GM12878 (cell line): ENCODE measurements around the gene POLN. TPM values are rescaled to one million over a fixed set of nuclear protein-coding genes. Genes with fewer than 3 reads are reported as not detected.

Experiments
- ATAC-seq: fragments of 200-7000 bp; cut with Tn5 transposase; 3 replicates; pipeline ENCODE4 v1.9.1; 2020; ENCODE audit warnings: mild to moderate bottlenecking, moderate library complexity
- BruUV-seq: library from RNA; stranded (reverse); fragments of 400-500 nt; replicated peaks from 2 replicates; lab custom pipeline; 2021; lab: Mats Ljungman, UMichigan
- CTCF ChIA-PET: fragments of 300-600 bp; sonication (Branson Sonifier 250); formaldehyde crosslinking; extraction: SDS; loops from one replicate; lab custom pipeline; 2021; ENCODE audit warnings: inconsistent platforms; lab: Yijun Ruan, JAX
- POLR2A ChIA-PET: fragments of 350-600 bp; formaldehyde crosslinking; extraction: SDS; loops from one replicate; lab custom pipeline; 2021; ENCODE audit warnings: inconsistent platforms; lab: Charles Lee
- RAD21 ChIA-PET: fragments of 300-600 bp; sonication (Branson Sonifier 250); formaldehyde crosslinking; loops from one replicate; lab custom pipeline; 2023; ENCODE audit warnings: antibody characterized with exemption; ENCODE audit not compliant: unreplicated experiment; lab: Charles Lee
- SMC1A ChIA-PET: fragments of 300-600 bp; sonication (Branson Sonifier 250); formaldehyde crosslinking; loops from one replicate; lab custom pipeline; 2023; ENCODE audit not compliant: unreplicated experiment, uncharacterized antibody; lab: Charles Lee
- DNase-seq: peaks from one replicate; pipeline ENCODE4 v3.0.0-alpha.2; 2011; ENCODE audit warnings: low read depth, low spot score
- FAIRE-seq: peaks from 3 replicates; lab custom pipeline; 2011; peaks lifted over from hg19 to GRCh38; lab: Jason Lieb, UNC
- H2AFZ ChIP-seq: 2 replicates; pipeline ENCODE4 v1.6.0; 2011; ENCODE audit warnings: low read depth, low read length, control low read depth; ENCODE audit not compliant: control insufficient read depth
- H3K27ac ChIP-seq: 2 replicates; pipeline ENCODE4 v1.5.1; 2011; ENCODE audit warnings: control low read depth; ENCODE audit not compliant: control insufficient read depth, insufficient read depth
- H3K27me3 ChIP-seq, 2 experiments: replicated peaks in 1 of 2; 2 replicates each; pipeline versions ENCODE4 v1.6.0 to v1.6.1; 2011; ENCODE audit warnings: low read length in 1 of 2; ENCODE audit not compliant: control insufficient read depth in 2 of 2, insufficient read depth in 2 of 2
- H3K36me3 ChIP-seq, 2 experiments: 2 replicates each; pipeline ENCODE4 v1.5.1; 2011; ENCODE audit warnings: low read length in 1 of 2; ENCODE audit not compliant: control insufficient read depth in 2 of 2, insufficient read depth in 2 of 2
- H3K4me1 ChIP-seq: 2 replicates; pipeline ENCODE4 v1.6.1; 2011; ENCODE audit warnings: mild to moderate bottlenecking, low read length, moderate library complexity, mixed read lengths; ENCODE audit not compliant: control insufficient read depth, insufficient read depth
- H3K4me2 ChIP-seq: 2 replicates; pipeline ENCODE4 v1.6.0; 2011; ENCODE audit warnings: control low read depth; ENCODE audit not compliant: control insufficient read depth, insufficient read depth
- H3K4me3 ChIP-seq: fragments of 200-600 bp; sonication (generic); 2 replicates; pipeline ENCODE4 v1.5.1; 2016
- H3K79me2 ChIP-seq: 2 replicates; pipeline ENCODE4 v1.6.0; 2011; ENCODE audit warnings: low read length; ENCODE audit not compliant: control insufficient read depth, insufficient read depth
- H3K9ac ChIP-seq: 2 replicates; pipeline ENCODE4 v1.8.0; 2011; ENCODE audit warnings: low read length, control low read depth, mixed read lengths; ENCODE audit not compliant: control insufficient read depth, insufficient read depth
- H3K9me3 ChIP-seq: replicated peaks from 3 replicates; pipeline ENCODE4 v1.5.1; 2011; ENCODE audit warnings: mild to moderate bottlenecking, low read length; ENCODE audit not compliant: control insufficient read depth, insufficient read depth
- H4K20me1 ChIP-seq: 2 replicates; pipeline ENCODE4 v1.6.0; 2011; ENCODE audit not compliant: control insufficient read depth, insufficient read depth
- BMI1 ChIP-seq: fragments of 450-650 bp; IDR thresholded peaks from 2 replicates; pipeline ENCODE4 v1.6.1; 2016; ENCODE audit warnings: mild to moderate bottlenecking, moderate library complexity, borderline replicate concordance
- CUX1 ChIP-seq: IDR thresholded peaks from 2 replicates; pipeline ENCODE4 v1.6.1; 2012; ENCODE audit warnings: improper control_type of control experiment, low read depth, low read length; ENCODE audit not compliant: insufficient replicate concordance
- E4F1 ChIP-seq: fragments of 450-650 bp; IDR thresholded peaks from 2 replicates; pipeline ENCODE4 v1.6.1; 2018; ENCODE audit warnings: borderline replicate concordance, mild to moderate bottlenecking; ENCODE audit not compliant: partially characterized antibody
- HDAC2 ChIP-seq: fragments of 200-600 bp; sonication (generic); IDR thresholded peaks from 2 replicates; pipeline ENCODE4 v1.6.1; 2017
- HDAC6 ChIP-seq: fragments of 200-600 bp; sonication (generic); IDR thresholded peaks from one replicate; pipeline ENCODE4 v1.8.0; 2017; ENCODE audit warnings: antibody characterized with exemption; ENCODE audit not compliant: unreplicated experiment
- LARP7 ChIP-seq: fragments of 450-650 bp; IDR thresholded peaks from 2 replicates; pipeline ENCODE4 v1.6.1; 2017; ENCODE audit warnings: mild to moderate bottlenecking
- MLLT1 ChIP-seq: fragments of 450-650 bp; IDR thresholded peaks from 2 replicates; pipeline ENCODE4 v1.6.1; 2016; ENCODE audit warnings: mild to moderate bottlenecking
- MTA3 ChIP-seq: IDR thresholded peaks from 2 replicates; pipeline ENCODE4 v1.6.1; 2012; ENCODE audit warnings: low read length, inconsistent platforms, borderline replicate concordance
- NFYB ChIP-seq: IDR thresholded peaks from 2 replicates; pipeline ENCODE4 v1.6.1; 2011; ENCODE audit warnings: low read depth, mild to moderate bottlenecking, low read length, improper control_type of control experiment, moderate library complexity; ENCODE audit not compliant: insufficient read depth
- NR2F1 ChIP-seq: fragments of 450-650 bp; conservative IDR thresholded peaks from 2 replicates; pipeline ENCODE4 v1.6.1; 2017; ENCODE audit warnings: mild to moderate bottlenecking
- RUNX3 ChIP-seq: IDR thresholded peaks from 2 replicates; pipeline ENCODE4 v1.6.1; 2012; ENCODE audit warnings: low read length, inconsistent platforms
- WGBS: methylation state at CpG from one replicate; pipeline ENCODE4 v1.1.6; 2016; ENCODE audit warnings: low lambda C conversion rate; ENCODE audit not compliant: insufficient replicate concordance, insufficient coverage; ENCODE audit errors: missing lambda C conversion rate; 5-methylcytosine and 5-hydroxymethylcytosine counted together
- in situ Hi-C: fragments of 300-500 bp; cut with MboI; formaldehyde crosslinking; loops from 9 replicates; pipeline ENCODE4 v1.14.3; 2018; ENCODE audit warnings: mixed read lengths
- intact Hi-C: fragments of 100-400 bp; cut with micrococcal nuclease; formaldehyde crosslinking; loops from one replicate; pipeline ENCODE4 v1.14.2; 2022; ENCODE audit not compliant: unreplicated experiment
- polyA plus RNA-seq, 11 experiments: library from polyadenylated mRNA; depleted of rRNA in 4 of 11; unstranded in 6 of 11; stranded (reverse) in 5 of 11; fragments of >200 nt; fragmentation: Nextera tagmentation in 4 of 11; fragmentation: Illumina TruSeq in 1 of 11; extraction: Ambion mirVana in 4 of 11; extraction: Trizol in 1 of 11; gene quantifications; 1 replicate in 1 of 11; 2 replicates in 10 of 11; pipeline versions ENCODE4 v1.2.1 to v1.2.3, GENCODE V29; 2011 to 2016; ENCODE audit warnings: inconsistent platforms in 2 of 11, missing spikeins in 2 of 11, low read depth in 1 of 11
- total RNA-seq, 4 experiments: library from RNA; depleted of rRNA in 3 of 4; stranded (reverse); fragments of >200 nt in 3 of 4; fragmentation: Illumina TruSeq in 1 of 4; extraction: Trizol in 1 of 4; gene quantifications; 2 replicates each; pipeline versions ENCODE4 v1.2.1 to v1.2.3, GENCODE V29; 2013 to 2021

POLN gene
- total and polyA plus RNA-seq, 10 of the 15 experiments (the other 5 are each of a cell fraction or from before 2014, with no cell fraction given) = 0.09 to 2.0 (median 0.95) TPM; not detected in 1

- WGBS = 93% methylated on average over 1 of the region's 1 CpG
- DNase-seq (no peak), FAIRE-seq (no peak), ATAC-seq (no peak)
- H4K20me1 ChIP-seq = no peaks in the 10 kb centered on the region
- H2AFZ ChIP-seq = no peak overlapping the region
- H3K4me2 ChIP-seq = no peak overlapping the region
- RAD21 ChIA-PET = interaction anchor here (1.5 kb wide), 1 partner anchor 14 kb away, joined by 4 read pairs; no protein-coding TSS in a partner anchor
- no peak overlapping the region for H3K4me3 ChIP-seq
- intact Hi-C loops (no loop called here), in situ Hi-C loops (loop anchor here (5.0 kb wide), 1 partner anchor 224 kb away; no protein-coding TSS in a partner anchor)
- BruUV-seq = no TSS peak
- TF ChIP-seq CUX1 = no peak
- TF ChIP-seq NFYB = no peak
- no peak for TF ChIP-seq RUNX3
- no peak for TF ChIP-seq HDAC6
- TF ChIP-seq MLLT1 = no peak
- TF ChIP-seq MTA3 = no peak
- no peak for TF ChIP-seq BMI1
- no peak for TF ChIP-seq HDAC2
- TF ChIP-seq NR2F1 = no peak
- TF ChIP-seq E4F1 = no peak
- no peak for TF ChIP-seq LARP7
- H3K4me1 ChIP-seq = no peaks in the 10 kb centered on the region
- POLR2A ChIA-PET = interaction anchor here (0.7 to 1.1 kb wide), 2 partner anchors 14 kb away, joined by 3 read pairs; no protein-coding TSS in a partner anchor
- H3K27me3 ChIP-seq = no peaks in the 10 kb centered on the region
- H3K79me2 ChIP-seq = no peaks in the 10 kb centered on the region
- CTCF ChIA-PET = interaction anchor here (0.6 to 5.6 kb wide), 7 partner anchors 17 to 454 kb away, joined by 3 to 52 read pairs (median 5); no protein-coding TSS in a partner anchor
- SMC1A ChIA-PET = interaction anchor here (0.9 to 1.0 kb wide), 2 partner anchors 19 to 221 kb away, joined by 3 read pairs; no protein-coding TSS in a partner anchor
- no peak overlapping the region for H3K27ac ChIP-seq
- no peaks in the 10 kb centered on the region for H3K36me3 ChIP-seq
- no peaks in the 10 kb centered on the region for H3K9me3 ChIP-seq
- H3K9ac ChIP-seq = no peak overlapping the region
Observed at GRCh38 chr4:2218436-2218835, 23.5 kb downstream of the POLN start.
